Pons (tissue), 1 donor: ENCODE data around the gene HORMAD2.
A peak's percentile ranks its signal among the peaks of the same experiment; 100 is the strongest.

Experiments used
- DNase-seq: peaks from one replicate; pipeline ENCODE4 v3.0.0-alpha.2; 2016; ENCODE audit warnings: low spot score

HORMAD2 gene

DNA sequence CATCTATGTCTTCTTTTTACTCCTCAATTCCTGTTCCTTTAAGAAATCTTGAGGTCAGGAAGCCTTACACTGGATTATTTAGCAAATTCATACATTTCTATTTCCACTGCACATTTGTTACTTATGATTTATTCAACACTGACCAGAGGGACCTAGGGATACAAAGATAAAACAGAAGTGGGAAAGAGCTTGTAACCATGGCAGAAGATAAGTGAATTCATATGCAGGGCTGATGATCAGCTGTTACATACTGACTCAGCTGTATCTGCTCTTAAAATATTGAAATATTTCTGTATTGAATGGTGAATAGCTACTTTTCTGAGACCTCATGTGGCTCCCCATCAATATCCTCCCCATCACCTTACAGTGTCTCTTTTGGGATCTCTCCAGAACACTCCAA, 25.2 kb downstream of the HORMAD2 start:
- no peak for DNase-seq

GRCh38 chr22:30113494-30113893, 33.2 kb downstream of the HORMAD2 start:
- DNase-seq = no peak

DNA sequence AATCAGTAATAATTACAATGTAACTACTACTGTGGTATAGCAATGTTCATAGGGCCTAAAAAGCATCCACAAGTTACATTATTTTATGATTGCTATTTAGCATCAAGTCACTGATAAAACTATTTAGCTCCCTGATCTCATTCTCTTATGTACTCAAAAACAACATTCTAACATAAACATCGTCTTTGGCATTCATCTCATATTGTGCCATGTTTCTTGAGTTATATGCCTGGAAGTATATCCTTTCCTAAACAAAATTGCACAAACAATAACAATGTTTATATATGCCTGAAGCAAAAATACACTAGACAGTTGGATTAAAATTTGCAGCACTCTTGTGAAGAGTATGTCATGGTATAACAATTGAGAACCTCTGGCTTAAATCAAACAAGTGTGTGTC, 34.1 kb downstream of the HORMAD2 start:
- no peak for DNase-seq

DNA sequence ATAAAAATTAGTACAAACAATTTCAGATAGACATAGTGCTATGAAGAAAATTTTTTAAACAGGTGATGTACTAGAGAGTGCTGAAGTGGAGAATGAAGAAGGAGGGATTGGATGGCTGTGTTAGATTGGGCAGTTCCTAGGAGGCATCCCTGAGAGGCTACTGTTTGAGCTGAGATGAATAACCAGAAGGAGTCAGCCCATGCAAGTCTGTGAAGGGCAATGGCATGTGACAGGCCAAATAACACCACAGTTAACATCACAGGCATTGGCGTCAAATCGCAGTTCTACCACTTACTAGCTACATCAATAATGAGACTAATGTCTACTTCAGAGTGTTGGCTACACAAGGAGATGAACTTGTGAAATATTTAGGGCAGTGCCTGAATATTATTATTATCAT, 35.4 kb downstream of the HORMAD2 start:
- no peak for DNase-seq

DNA sequence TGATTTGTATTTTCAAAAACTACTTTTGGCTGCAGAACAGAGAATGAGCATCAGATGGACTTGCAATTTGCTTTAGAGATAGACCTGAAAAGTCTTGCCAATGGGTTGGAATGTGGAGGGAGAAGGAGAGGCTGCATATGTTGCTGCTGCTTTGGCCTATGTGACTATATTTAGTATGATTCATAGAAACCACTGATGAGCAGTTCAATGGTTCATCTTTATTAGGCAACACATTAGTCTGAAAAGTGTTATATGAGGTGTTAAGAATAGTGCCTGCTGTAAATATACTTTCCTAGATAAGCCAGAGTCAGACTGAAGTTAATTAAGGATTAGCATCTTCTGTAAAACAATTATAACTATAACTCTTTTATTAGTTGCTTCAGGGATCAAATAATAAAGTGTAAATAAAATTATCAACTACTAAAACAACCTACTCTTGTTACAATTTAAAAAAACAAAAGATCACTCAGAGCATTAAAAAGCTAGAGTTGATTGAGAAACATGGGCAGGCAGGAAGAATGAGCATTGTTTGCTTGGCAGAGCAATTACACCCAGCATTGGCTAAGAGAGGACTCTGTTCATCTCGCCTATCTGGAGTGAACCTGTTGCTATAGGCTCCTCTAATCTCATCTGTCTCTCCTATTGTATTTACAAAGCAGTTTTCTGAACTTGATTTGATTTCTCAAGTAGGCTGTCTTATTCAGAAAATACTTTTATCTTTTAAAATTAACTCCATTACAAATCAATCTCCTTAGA, 36.3 kb downstream of the HORMAD2 start:
- peak; percentile 1 for DNase-seq

DNA sequence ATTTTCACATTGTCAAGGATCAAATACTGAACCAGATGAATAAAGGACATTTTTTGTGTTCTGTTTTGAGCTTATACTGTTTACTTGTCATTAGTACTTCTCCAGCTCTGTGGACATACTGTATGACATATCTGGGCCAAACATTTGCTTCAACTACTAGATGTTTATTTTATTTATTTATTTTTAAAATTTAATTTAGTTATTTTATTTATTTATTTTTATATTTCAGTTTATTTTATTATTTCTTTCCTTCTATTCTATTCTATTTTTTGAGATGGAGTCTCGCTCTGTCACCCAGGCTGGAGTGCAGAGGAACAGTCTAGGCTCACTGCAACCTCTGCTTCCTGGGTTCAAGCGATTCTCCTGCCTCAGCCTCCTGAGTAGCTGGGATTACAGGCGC, 37.0 kb downstream of the HORMAD2 start:
- no peak for DNase-seq

- no peak for DNase-seq
Observed at GRCh38 chr22:30118291-30118690, 38.0 kb downstream of the HORMAD2 start.

DNA sequence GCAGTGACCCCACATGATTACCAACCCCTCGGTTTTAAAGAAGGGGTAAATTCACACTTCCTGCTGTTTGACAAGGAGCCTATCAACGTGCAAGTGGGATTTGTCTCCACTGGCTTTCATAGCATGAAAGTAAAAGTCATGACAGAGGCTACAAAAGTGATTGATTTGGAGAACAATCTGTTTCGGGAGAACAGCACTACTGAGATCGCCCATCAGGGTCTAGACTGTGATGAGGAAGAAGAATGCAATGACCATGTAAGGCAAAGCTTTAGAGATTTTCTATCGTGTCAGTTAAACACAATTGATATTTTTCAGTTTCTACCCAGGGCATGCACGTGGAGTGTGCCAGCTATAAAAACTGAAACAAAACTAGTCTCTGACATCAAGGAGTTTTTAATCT, 41.7 kb downstream of the HORMAD2 start:
- DNase-seq = no peak

DNA sequence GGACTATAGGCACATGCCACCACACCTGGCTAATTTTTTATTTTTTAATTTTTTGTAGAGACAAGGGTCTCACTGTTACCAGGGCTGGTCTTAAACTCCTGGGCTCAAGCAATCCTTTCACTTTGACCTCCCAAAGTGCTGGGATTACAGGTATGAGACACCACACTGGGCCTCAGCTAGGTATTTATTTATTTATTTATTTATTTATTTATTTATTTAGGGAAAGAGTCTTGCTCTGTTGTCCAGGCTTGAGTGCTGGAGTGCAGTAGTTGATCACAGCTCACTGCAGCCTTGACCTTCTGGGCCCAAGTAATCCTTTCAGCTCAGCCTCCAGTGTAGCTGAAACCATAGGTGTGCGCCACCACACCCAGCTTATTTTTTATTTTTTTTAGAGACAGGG, 43.2 kb downstream of the HORMAD2 start:
- DNase-seq = no peak

DNA sequence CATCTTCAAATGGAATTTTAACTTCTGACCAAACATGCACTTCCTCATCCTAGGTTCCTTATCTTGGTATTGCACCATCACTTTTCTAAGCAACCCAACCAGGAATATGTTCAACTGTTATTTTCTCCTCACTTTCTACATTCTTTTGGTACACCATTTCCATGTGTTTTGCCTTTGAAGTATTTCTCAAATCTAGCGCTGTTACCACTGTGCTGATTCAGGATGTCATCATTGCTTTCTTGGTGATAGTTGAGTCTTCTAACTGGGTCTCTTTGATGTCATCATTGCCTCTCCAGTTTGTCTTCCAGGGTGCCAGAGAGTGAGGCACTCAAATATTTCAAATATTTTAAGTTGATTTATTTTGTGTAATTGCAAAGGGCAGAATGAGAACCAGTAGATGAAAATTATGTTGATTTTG, 47.5 kb downstream of the HORMAD2 start:
- no peak for DNase-seq

- no peak for DNase-seq
Observed at GRCh38 chr22:30128511-30128910, 48.2 kb downstream of the HORMAD2 start.

- no peak for DNase-seq
Observed at GRCh38 chr22:30129636-30130035, 49.4 kb downstream of the HORMAD2 start.

DNA sequence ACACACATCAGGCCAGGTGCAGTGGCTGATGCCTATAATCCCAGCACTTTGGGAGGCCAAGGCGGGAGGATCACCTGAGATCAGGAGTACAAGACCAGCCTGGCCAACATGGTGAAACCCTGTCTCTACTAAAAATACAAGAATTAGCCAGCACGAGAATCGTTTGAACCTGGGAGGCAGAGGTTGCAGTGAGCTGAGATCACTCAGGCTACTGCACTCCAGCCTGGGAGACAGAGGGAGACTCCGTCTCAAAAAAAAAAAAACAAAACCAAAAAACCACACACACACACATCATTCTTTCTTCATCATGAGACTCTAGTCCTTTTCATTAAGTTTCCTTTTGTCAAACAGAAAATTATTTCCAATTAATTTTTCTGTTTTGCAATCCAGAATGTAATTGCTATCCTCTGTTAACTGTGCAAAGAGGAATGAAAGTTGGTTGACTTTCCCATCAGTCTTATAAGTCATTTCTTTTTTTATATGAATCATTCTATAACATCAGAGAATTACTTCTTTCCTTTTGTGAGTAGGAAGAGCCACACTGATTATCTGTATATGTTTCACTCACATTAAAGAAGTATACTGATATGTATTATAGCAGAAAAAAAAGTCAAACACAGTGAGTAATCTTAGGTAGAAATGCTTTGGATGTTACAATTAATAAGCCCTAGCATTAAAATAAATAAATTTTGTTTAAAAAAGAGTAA, 52.2 kb downstream of the HORMAD2 start:
- no peak for DNase-seq

DNA sequence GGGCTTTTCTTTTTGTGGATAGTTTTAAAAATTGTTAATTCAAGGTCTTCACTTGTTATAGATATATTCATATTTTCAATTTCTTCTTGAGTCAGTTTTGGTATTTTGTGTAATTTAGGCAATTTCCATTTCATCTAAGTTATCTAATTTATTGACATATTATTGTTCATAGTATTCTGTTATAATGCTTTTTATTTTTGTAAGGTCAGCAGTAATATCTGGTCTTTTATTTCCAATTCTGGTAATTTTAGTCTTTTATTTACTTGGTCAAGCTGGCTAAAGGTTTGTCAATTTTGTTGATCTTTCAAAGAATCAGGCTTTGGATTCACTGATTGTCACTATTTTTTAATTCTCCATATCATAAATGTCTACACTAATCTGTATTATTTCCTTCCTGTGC, 60.1 kb downstream of the HORMAD2 start:
- DNase-seq = no peak

DNA sequence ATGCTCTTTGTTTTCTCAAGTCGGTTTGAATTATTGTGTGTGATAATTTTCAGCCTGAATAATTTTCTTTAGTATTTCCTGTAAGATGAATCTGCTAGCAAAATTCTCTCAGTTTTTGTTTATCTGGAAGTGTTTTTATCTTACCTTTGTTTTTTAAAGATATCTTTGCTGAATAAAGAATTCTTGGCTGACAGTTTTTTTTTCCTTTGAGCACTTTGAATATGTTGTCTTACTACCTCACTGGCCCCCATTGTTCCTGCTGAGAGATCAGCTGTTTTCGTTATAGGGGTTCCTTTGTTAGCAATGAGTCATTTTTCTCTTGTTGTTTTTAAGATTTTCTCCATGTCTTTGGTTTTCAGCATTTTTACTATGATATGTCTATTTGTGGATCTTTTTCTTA, 63.0 kb downstream of the HORMAD2 start:
- DNase-seq = no peak

GRCh38 chr22:30144391-30144790, 64.1 kb downstream of the HORMAD2 start:
- DNase-seq = no peak

DNA sequence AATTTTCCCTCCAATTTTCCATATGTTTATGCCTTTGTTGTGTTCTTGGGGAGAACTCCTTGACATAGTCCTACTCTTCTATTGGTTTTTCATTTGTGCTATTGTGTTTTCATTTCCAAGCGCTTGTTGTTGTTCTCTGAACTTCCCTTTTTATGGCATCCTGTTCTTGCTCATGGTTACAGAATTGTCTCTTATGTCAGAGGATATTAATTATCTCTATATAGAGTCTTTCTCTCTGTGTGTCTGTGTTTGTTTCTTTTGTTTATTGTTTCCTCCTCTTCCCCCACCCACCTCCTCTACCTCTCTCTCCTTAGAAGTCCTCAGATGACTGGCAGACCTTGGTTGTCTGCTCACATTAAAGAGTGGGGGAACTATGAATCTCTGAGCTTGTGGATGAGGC, 69.9 kb downstream of the HORMAD2 start:
- DNase-seq = no peak

DNA sequence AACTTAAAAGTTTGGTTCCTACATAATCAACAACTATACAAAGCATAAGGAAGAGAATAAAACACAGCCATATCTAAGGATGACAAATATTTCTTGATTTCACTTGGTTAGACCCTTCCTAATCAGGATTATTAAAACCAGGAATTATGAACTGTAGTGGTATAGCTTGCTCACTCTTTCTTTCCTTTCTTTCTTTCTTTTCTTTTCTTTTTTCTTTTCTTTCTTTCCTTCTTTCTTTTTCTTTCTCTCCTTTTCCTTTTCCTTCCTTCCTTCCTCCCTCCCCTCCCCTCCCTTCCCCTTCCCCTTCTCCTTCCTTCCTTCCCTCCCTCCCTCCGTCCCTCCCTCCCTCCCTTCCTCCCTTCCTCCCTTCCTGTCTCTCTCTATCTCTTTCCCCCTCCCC, 78.0 kb downstream of the HORMAD2 start:
- DNase-seq = no peak

- DNase-seq = no peak
Observed at GRCh38 chr22:30158744-30159500, 78.7 kb downstream of the HORMAD2 start.

GRCh38 chr22:30159561-30160353, 79.5 kb downstream of the HORMAD2 start:
- peak; percentile 31 for DNase-seq

DNA sequence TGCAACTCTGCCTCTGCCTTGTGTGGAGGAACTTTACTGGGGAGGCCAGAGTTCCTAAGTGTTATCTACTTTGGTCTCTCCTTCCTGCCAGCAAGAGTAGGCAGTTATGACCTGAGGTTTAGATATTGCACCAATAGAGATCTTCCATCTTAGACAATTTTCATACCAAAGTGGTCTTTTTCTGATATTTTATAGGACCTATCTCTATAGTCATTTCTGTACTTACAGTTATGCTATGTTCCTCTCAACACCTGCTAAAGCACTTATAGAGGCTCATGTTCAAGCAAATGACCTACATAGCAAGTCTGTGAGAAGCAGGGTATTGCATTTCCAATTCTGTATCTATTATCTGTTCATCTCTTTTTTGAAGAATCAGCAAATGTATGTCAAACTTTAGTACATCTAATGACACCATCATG, 80.8 kb downstream of the HORMAD2 start:
- DNase-seq = no peak

DNA sequence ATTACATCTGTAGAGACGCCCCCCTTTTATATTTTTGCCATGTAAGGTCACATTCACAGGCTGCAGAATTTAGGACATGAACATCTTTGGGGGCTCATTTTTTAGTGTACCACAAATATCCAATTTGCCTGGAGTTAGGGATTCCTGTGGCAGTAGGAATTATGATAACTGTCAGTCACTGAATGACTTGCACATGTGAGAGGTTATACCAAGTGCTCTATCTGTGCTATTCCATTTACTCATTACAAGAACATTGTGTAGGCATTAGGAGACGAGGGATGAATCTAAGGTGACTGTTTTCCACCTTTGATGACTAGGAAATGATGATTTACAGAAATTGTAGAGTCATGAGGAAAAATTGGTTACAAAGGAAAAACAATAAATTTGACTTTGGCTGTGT, 87.0 kb downstream of the HORMAD2 start:
- DNase-seq = no peak
